GM12878 (cell line): Measurements from ENCODE around the gene OR13A1. TPM values are rescaled to one million over a fixed set of nuclear protein-coding genes. Genes with fewer than 3 reads are reported as not detected.

Experiments
- BCL11A ChIP-seq: IDR thresholded peaks from 2 replicates; pipeline ENCODE4 v1.6.1; 2011; ENCODE audit warnings: low read depth, low read length
- CHD1 ChIP-seq: IDR thresholded peaks from 2 replicates; pipeline ENCODE4 v1.6.1; 2012; ENCODE audit warnings: low read depth, low read length, improper control_type of control experiment
- IRF4 ChIP-seq: IDR thresholded peaks from 2 replicates; pipeline ENCODE4 v1.6.1; 2011; ENCODE audit warnings: low read depth, low read length
- NBN ChIP-seq: fragments of 450-650 bp; IDR thresholded peaks from 2 replicates; pipeline ENCODE4 v1.6.1; 2016
- NR2C2 ChIP-seq: IDR thresholded peaks from 2 replicates; pipeline ENCODE4 v1.6.1; 2011; ENCODE audit warnings: borderline replicate concordance, low read depth; ENCODE audit not compliant: control insufficient read depth, insufficient read length
- NR2F1 ChIP-seq: fragments of 450-650 bp; conservative IDR thresholded peaks from 2 replicates; pipeline ENCODE4 v1.6.1; 2017; ENCODE audit warnings: mild to moderate bottlenecking
- RELA ChIP-seq: fragments of 450-650 bp; IDR thresholded peaks from 2 replicates; pipeline ENCODE4 v1.8.0; 2014; ENCODE audit warnings: borderline replicate concordance; ENCODE audit not compliant: partially characterized antibody
- RUNX3 ChIP-seq: IDR thresholded peaks from 2 replicates; pipeline ENCODE4 v1.6.1; 2012; ENCODE audit warnings: low read length, inconsistent platforms
- SMAD5 ChIP-seq: IDR thresholded peaks from 2 replicates; pipeline ENCODE4 v1.6.1; 2016; ENCODE audit warnings: antibody characterized with exemption, low read depth
- TARDBP ChIP-seq: IDR thresholded peaks from 2 replicates; pipeline ENCODE4 v1.6.1; 2016; ENCODE audit warnings: borderline replicate concordance
- polyA plus RNA-seq, 11 experiments: library from polyadenylated mRNA; depleted of rRNA in 4 of 11; unstranded in 6 of 11; stranded (reverse) in 5 of 11; fragments of >200 nt; fragmentation: Nextera tagmentation in 4 of 11; fragmentation: Illumina TruSeq in 1 of 11; extraction: Ambion mirVana in 4 of 11; extraction: Trizol in 1 of 11; gene quantifications; 1 replicate in 1 of 11; 2 replicates in 10 of 11; pipeline versions ENCODE4 v1.2.1 to v1.2.3, GENCODE V29; 2011 to 2016; ENCODE audit warnings: inconsistent platforms in 2 of 11, missing spikeins in 2 of 11, low read depth in 1 of 11
- total RNA-seq, 4 experiments: library from RNA; depleted of rRNA in 3 of 4; stranded (reverse); fragments of >200 nt in 3 of 4; fragmentation: Illumina TruSeq in 1 of 4; extraction: Trizol in 1 of 4; gene quantifications; 2 replicates each; pipeline versions ENCODE4 v1.2.1 to v1.2.3, GENCODE V29; 2013 to 2021
- TF ChIP-seq, protein P1 (sequence below): fragments of 450-650 bp; IDR thresholded peaks from 2 replicates; pipeline ENCODE4 v1.6.1; 2014; ENCODE audit warnings: mild to moderate bottlenecking

The OR13A1 gene
- total and polyA plus RNA-seq, 10 of the 15 experiments (the other 5 are each of a cell fraction or from before 2014, with no cell fraction given) = 0.14 to 0.56 (median 0.27) TPM; not detected in 1

DNA sequence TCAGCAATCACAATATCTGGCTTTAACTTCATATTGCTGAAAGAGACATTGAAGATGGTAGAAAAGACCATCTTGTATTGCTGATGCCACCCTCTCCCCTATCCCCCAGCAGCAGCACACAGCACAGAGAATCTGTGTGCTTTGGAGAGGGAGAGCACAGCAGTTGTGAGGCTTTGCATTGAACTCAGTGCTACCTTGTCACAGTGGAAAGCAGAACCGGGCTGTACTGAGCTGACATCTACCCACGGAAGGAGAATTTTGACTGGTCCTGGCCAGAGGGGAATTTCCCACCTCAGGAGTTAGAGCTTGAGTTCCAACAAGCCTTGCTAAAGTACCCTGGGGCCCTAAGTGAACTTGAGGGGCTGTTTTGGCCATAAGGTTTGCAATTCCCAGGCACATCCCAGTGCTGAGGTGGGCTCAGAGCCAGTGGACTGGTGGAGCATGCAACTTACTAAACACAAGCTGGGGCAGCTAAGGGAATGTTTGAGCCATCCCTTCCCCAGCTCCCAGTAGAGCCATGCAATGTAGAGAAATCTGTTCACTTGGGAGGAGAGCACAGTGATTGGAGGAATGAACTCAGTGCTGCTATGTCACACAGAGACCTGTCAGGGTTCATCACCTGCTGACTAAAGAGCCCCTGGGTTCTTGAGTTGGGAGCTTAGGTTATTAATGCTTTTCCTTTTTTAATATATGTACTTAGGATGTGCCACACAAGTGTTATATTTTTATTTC lies 62.1 kb downstream of the OR13A1 start (continued):
- TF ChIP-seq IRF4 (peak; percentile 40; the same call in 1 of the 2 replicates), BCL11A (peak; percentile 50; the same call in 1 of the 2 replicates), RELA (no peak), NR2C2 (no peak), RUNX3 (peak; percentile 73), NBN (no peak), SMAD5 (no peak), NR2F1 (no peak), CHD1 (no peak), TARDBP (no peak)
- TF ChIP-seq, protein P1, sequence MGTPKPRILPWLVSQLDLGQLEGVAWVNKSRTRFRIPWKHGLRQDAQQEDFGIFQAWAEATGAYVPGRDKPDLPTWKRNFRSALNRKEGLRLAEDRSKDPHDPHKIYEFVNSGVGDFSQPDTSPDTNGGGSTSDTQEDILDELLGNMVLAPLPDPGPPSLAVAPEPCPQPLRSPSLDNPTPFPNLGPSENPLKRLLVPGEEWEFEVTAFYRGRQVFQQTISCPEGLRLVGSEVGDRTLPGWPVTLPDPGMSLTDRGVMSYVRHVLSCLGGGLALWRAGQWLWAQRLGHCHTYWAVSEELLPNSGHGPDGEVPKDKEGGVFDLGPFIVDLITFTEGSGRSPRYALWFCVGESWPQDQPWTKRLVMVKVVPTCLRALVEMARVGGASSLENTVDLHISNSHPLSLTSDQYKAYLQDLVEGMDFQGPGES = no peak

Other genes with a start within 250 kb of the OR13A1 start
- gene ALOX5, start 58.6 kb upstream of the OR13A1 start, total RNA-seq (2014; rRNA removed) = 67.1 and 72.5 TPM in 2 replicates
- gene ALOX5, start 58.6 kb upstream of the OR13A1 start, total RNA-seq (2014; rRNA removed; fragmentation: Illumina TruSeq; extraction: Trizol) = 29.0 and 29.8 TPM in 2 replicates
- gene ALOX5, start 58.6 kb upstream of the OR13A1 start, total RNA-seq (2021) = 62.4 and 69.0 TPM in 2 replicates
- 0.33 and 0.43 TPM in 2 replicates for gene ALOX5, start 58.6 kb upstream of the OR13A1 start, polyA plus RNA-seq (2011; rRNA removed)
- 27.6 and 49.5 TPM in 2 replicates for gene ALOX5, start 58.6 kb upstream of the OR13A1 start, polyA plus RNA-seq (2014; fragmentation: Illumina TruSeq; extraction: Trizol)
- 1 to 10 TPM; 3.3 to 6.5 TPM for gene ALOX5, start 58.6 kb upstream of the OR13A1 start, polyA plus RNA-seq (2014; fragmentation: Nextera tagmentation; extraction: Ambion mirVana)
- 102 and 104 TPM in 2 replicates for gene ALOX5, start 58.6 kb upstream of the OR13A1 start, polyA plus RNA-seq (2014; rRNA removed)
- gene ALOX5, start 58.6 kb upstream of the OR13A1 start, polyA plus RNA-seq (2016; fragmentation: Nextera tagmentation; extraction: Ambion mirVana) = 10 to 100 TPM; 31.1 to 37.4 TPM